H1 (cell line): ENCODE data around the gene FHDC1. TPM values are rescaled to one million over a fixed set of nuclear protein-coding genes. Genes with fewer than 3 reads are reported as not detected.

Source experiments
- CTCF ChIA-PET: fragments of 300-600 bp; sonication (Branson Sonifier 250); formaldehyde crosslinking; loops from one replicate; lab custom pipeline; 2021; ENCODE audit not compliant: partially characterized antibody; lab: Charles Lee
- POLR2A ChIA-PET: fragments of 300-600 bp; sonication (Branson Sonifier 250); formaldehyde crosslinking; loops from one replicate; lab custom pipeline; 2021; ENCODE audit warnings: inconsistent platforms; ENCODE audit not compliant: partially characterized antibody; lab: Charles Lee
- DNase-seq, 2 experiments: peaks; one replicate each; pipeline versions ENCODE4 v3.0.0 to v3.0.0-alpha.2; 2010 to 2022; ENCODE audit warnings: low spot score in 2 of 2, low read depth in 1 of 2, mixed read lengths in 1 of 2
- FAIRE-seq: peaks from 2 replicates; lab custom pipeline; 2011; peaks lifted over from hg19 to GRCh38; lab: Jason Lieb, UNC
- H2AFZ ChIP-seq: 2 replicates; pipeline ENCODE4 v1.8.1; 2012; ENCODE audit warnings: low read length, inconsistent platforms
- H2AK5ac ChIP-seq: 2 replicates; pipeline ENCODE4 v1.6.1; 2013; ENCODE audit warnings: low read depth, low read length
- H2BK120ac ChIP-seq: replicated peaks from 2 replicates; pipeline ENCODE3; 2013; ENCODE audit warnings: low read depth, low read length, inconsistent platforms
- H2BK12ac ChIP-seq: 2 replicates; pipeline ENCODE4 v1.6.1; 2013; ENCODE audit warnings: low read depth, low read length
- H2BK15ac ChIP-seq: 2 replicates; pipeline ENCODE4 v1.6.1; 2013; ENCODE audit warnings: low read length
- H2BK20ac ChIP-seq: 2 replicates; pipeline ENCODE4 v1.6.1; 2013; ENCODE audit warnings: low read length
- H2BK5ac ChIP-seq: 2 replicates; pipeline ENCODE4 v1.6.1; 2013; ENCODE audit warnings: low read depth, low read length
- H3K14ac ChIP-seq: 2 replicates; pipeline ENCODE4 v1.6.1; 2013; ENCODE audit warnings: inconsistent platforms; ENCODE audit not compliant: insufficient read length
- H3K18ac ChIP-seq: 2 replicates; pipeline ENCODE4 v1.6.1; 2013; ENCODE audit warnings: low read length; ENCODE audit errors: extremely low read depth
- H3K23ac ChIP-seq: 2 replicates; pipeline ENCODE4 v1.6.1; 2013; ENCODE audit warnings: inconsistent platforms; ENCODE audit not compliant: insufficient read length
- H3K23me2 ChIP-seq: 2 replicates; pipeline ENCODE4 v1.6.1; 2013; ENCODE audit warnings: low read depth, low read length
- H3K27ac ChIP-seq: 2 replicates; pipeline ENCODE4 v1.6.1; 2011; ENCODE audit warnings: low read depth, low read length, inconsistent platforms
- H3K27me3 ChIP-seq, 4 experiments: replicated peaks in 1 of 4; 1 replicate in 1 of 4; 2 replicates in 3 of 4; pipeline versions ENCODE4 v1.6.1 to v1.8.1; 2011 to 2013; ENCODE audit warnings: low read length in 3 of 4, mild to moderate bottlenecking in 3 of 4, inconsistent platforms in 2 of 4, mixed read lengths in 2 of 4, moderate library complexity in 1 of 4; ENCODE audit not compliant: control insufficient read depth in 3 of 4, insufficient read depth in 3 of 4; ENCODE audit errors: extremely low read depth in 1 of 4
- H3K36me3 ChIP-seq, 4 experiments: 2 replicates each; pipeline versions ENCODE4 v1.6.1 to v1.8.1; 2011 to 2013; ENCODE audit warnings: mild to moderate bottlenecking in 4 of 4, low read length in 3 of 4, moderate library complexity in 2 of 4, control low read depth in 1 of 4, inconsistent platforms in 1 of 4; ENCODE audit not compliant: insufficient read depth in 4 of 4, control insufficient read depth in 2 of 4
- H3K4ac ChIP-seq: replicated peaks from 2 replicates; pipeline ENCODE3; 2013; ENCODE audit warnings: low read length, low read depth, mixed read lengths, inconsistent platforms; ENCODE audit not compliant: insufficient read length
- H3K4me1 ChIP-seq, 4 experiments: replicated peaks in 1 of 4; 1 replicate in 1 of 4; 2 replicates in 3 of 4; pipeline versions ENCODE4 v1.6.1 to v1.8.1; 2011 to 2013; ENCODE audit warnings: low read length in 3 of 4, inconsistent platforms in 2 of 4, mixed read lengths in 1 of 4; ENCODE audit not compliant: insufficient read depth in 4 of 4, control insufficient read depth in 3 of 4
- H3K4me2 ChIP-seq, 2 experiments: 2 replicates each; pipeline versions ENCODE4 v1.6.1 to v1.8.1; 2011 to 2013; ENCODE audit warnings: low read depth in 2 of 2, low read length in 2 of 2, control low read depth in 1 of 2, inconsistent platforms in 1 of 2, mild to moderate bottlenecking in 1 of 2; ENCODE audit not compliant: insufficient read depth in 1 of 2
- H3K4me3 ChIP-seq, 4 experiments: fragments of 200-600, 300-600 bp in 1 of 4; sonication (generic), shearing (Covaris generic), sonication (Bioruptor Twin) in 1 of 4; 2 replicates each; pipeline versions ENCODE4 v1.5.1 to v1.8.1; 2011 to 2016; ENCODE audit warnings: low read length in 4 of 4, low read depth in 3 of 4, control low read depth in 2 of 4, inconsistent platforms in 2 of 4, mild to moderate bottlenecking in 2 of 4, mixed read lengths in 1 of 4, moderate library complexity in 1 of 4; ENCODE audit not compliant: insufficient read depth in 2 of 4; ENCODE audit errors: extremely low read depth in 1 of 4
- H3K56ac ChIP-seq: replicated peaks from 2 replicates; pipeline ENCODE3; 2013; ENCODE audit warnings: low read depth, mild to moderate bottlenecking, mixed read lengths, low read length, inconsistent platforms; ENCODE audit not compliant: insufficient read length
- H3K79me1 ChIP-seq: 2 replicates; pipeline ENCODE4 v1.6.1; 2013; ENCODE audit warnings: low read depth, low read length, control low read depth
- H3K79me2 ChIP-seq, 2 experiments: 2 replicates each; pipeline versions ENCODE4 v1.6.1 to v1.8.1; 2012 to 2013; ENCODE audit warnings: low read length in 2 of 2, mild to moderate bottlenecking in 2 of 2, inconsistent platforms in 1 of 2; ENCODE audit not compliant: insufficient read depth in 2 of 2, control insufficient read depth in 1 of 2
- H3K9ac ChIP-seq, 4 experiments: replicated peaks in 1 of 4; 1 replicate in 1 of 4; 2 replicates in 3 of 4; pipeline versions ENCODE4 v1.6.1 to v1.8.1; 2011 to 2013; ENCODE audit warnings: low read depth in 3 of 4, low read length in 3 of 4, control low read depth in 2 of 4, mild to moderate bottlenecking in 2 of 4, moderate library complexity in 2 of 4, inconsistent platforms in 1 of 4; ENCODE audit errors: extremely low read depth in 1 of 4
- H3K9me3 ChIP-seq, 2 experiments: 2 replicates each; pipeline versions ENCODE4 v1.6.1 to v1.8.1; 2012 to 2013; ENCODE audit warnings: mild to moderate bottlenecking in 2 of 2, moderate library complexity in 2 of 2, control low read depth in 1 of 2, inconsistent platforms in 1 of 2, low read depth in 1 of 2, low read length in 1 of 2, mixed read lengths in 1 of 2; ENCODE audit not compliant: insufficient read depth in 2 of 2
- H4K20me1 ChIP-seq, 2 experiments: replicated peaks in 1 of 2; 2 replicates each; pipeline versions ENCODE3 to v1.8.1; 2011 to 2013; ENCODE audit warnings: inconsistent platforms in 2 of 2, low read length in 2 of 2, mild to moderate bottlenecking in 1 of 2; ENCODE audit not compliant: insufficient read depth in 2 of 2, control insufficient read depth in 1 of 2
- H4K5ac ChIP-seq: 2 replicates; pipeline ENCODE4 v1.6.1; 2013; ENCODE audit warnings: low read length, low read depth, mixed read lengths, inconsistent platforms; ENCODE audit not compliant: insufficient read length
- H4K8ac ChIP-seq: 2 replicates; pipeline ENCODE4 v1.8.0; 2013; ENCODE audit warnings: mild to moderate bottlenecking, moderate library complexity, low read length, inconsistent platforms; ENCODE audit not compliant: insufficient read depth; ENCODE audit errors: extremely low read depth
- H4K91ac ChIP-seq: replicated peaks from 2 replicates; pipeline ENCODE3; 2013; ENCODE audit warnings: low read length, mixed read lengths, inconsistent platforms; ENCODE audit not compliant: insufficient read length
- BACH1 ChIP-seq: IDR thresholded peaks from 2 replicates; pipeline ENCODE4 v1.6.1; 2012; ENCODE audit warnings: low read length, improper control_type of control experiment
- RAD21 ChIP-seq, 2 experiments: IDR thresholded peaks in 1 of 2; conservative IDR thresholded peaks in 1 of 2; 2 replicates each; pipeline ENCODE4 v1.6.1; 2011; ENCODE audit warnings: low read depth in 2 of 2, low read length in 2 of 2, improper control_type of control experiment in 1 of 2, inconsistent platforms in 1 of 2, mild to moderate bottlenecking in 1 of 2, moderate library complexity in 1 of 2
- RFX5 ChIP-seq: IDR thresholded peaks from 2 replicates; pipeline ENCODE4 v1.6.1; 2011; ENCODE audit warnings: low read depth, low read length, improper control_type of control experiment, borderline replicate concordance
- RXRA ChIP-seq: IDR thresholded peaks from 2 replicates; pipeline ENCODE4 v1.6.1; 2011; ENCODE audit warnings: low read depth, mild to moderate bottlenecking, low read length, moderate library complexity; ENCODE audit not compliant: insufficient read depth
- SP1 ChIP-seq: IDR thresholded peaks from 2 replicates; pipeline ENCODE4 v1.6.1; 2011; ENCODE audit warnings: low read depth, low read length
- TAF7 ChIP-seq: optimal IDR thresholded peaks from 2 replicates; pipeline ENCODE3; 2011; ENCODE audit warnings: low read depth, mild to moderate bottlenecking, inconsistent platforms, low read length, moderate library complexity, borderline replicate concordance
- WGBS, 2 experiments: shearing (Covaris generic) in 1 of 2; methylation state at CpG; one replicate each; pipeline versions ENCODE4 v1.1.6 to v1.1.7; 2013 to 2015; ENCODE audit warnings: low lambda C conversion rate in 2 of 2, mixed read lengths in 2 of 2, inconsistent platforms in 1 of 2, low coverage in 1 of 2, missing lambda C conversion rate in 1 of 2; ENCODE audit not compliant: insufficient replicate concordance in 2 of 2, insufficient coverage in 1 of 2, insufficient read length in 1 of 2; ENCODE audit errors: extremely low coverage in 1 of 2, missing lambda C conversion rate in 1 of 2; 5-methylcytosine and 5-hydroxymethylcytosine counted together
- polyA plus RNA-seq, 7 experiments: library from polyadenylated mRNA; depleted of rRNA in 3 of 7; stranded (reverse) in 5 of 7; unstranded in 2 of 7; fragments of >200 nt in 5 of 7; fragments of 200-250 nt in 2 of 7; gene quantifications; 1 replicate in 5 of 7; 2 replicates in 1 of 7; 4 replicates in 1 of 7; pipeline versions ENCODE4 v1.2.1 to v1.2.3, GENCODE V29; 2011 to 2013; ENCODE audit warnings: missing spikeins in 2 of 7, mixed read lengths in 2 of 7
- total RNA-seq: library from RNA; stranded (reverse); fragmentation: NEBNext Ultra II Directional; extraction: Animal tissue kit (Norgen Biotek cat#: 25700); gene quantifications from 2 replicates; pipeline ENCODE4 v1.2.1, GENCODE V29; 2021

The FHDC1 gene
- total and polyA plus RNA-seq, 2 of the 8 experiments (the other 6 are each of a cell fraction or from before 2014, with no cell fraction given), result 6.4 to 28.6 TPM

- no peak overlapping the region for H4K91ac ChIP-seq
- no peaks in the 10 kb centered on the region for H3K4me1 ChIP-seq
- H3K79me1 ChIP-seq, result no peaks in the 10 kb centered on the region
- no peak overlapping the region for H2BK120ac ChIP-seq
- 56% methylated on average over 3 of the region's 3 CpGs; no CpG with 5 or more reads in 1 of the 2 experiments for WGBS, 2 experiments
- no peak overlapping the region for H4K8ac ChIP-seq
- DNase-seq, result no peak
- no peaks in the 10 kb centered on the region for H3K79me2 ChIP-seq
- H2AK5ac ChIP-seq, result no peak overlapping the region
- no peak overlapping the region for H3K4me3 ChIP-seq
- H3K36me3 ChIP-seq, result peaks cover 0 to 4% (median 0%) of the 10 kb centered on the region in 4 experiments; a peak in 2 of 8 replicates
- H3K23ac ChIP-seq, result no peak overlapping the region
- no peak overlapping the region for H2AFZ ChIP-seq
- H3K27me3 ChIP-seq, result no peaks in the 10 kb centered on the region
- no peak overlapping the region for H2BK5ac ChIP-seq
- H2BK20ac ChIP-seq, result no peak overlapping the region
- no peak overlapping the region for H3K4me2 ChIP-seq
- no peaks in the 10 kb centered on the region for H3K23me2 ChIP-seq
- no peak for FAIRE-seq
- H4K5ac ChIP-seq, result no peak overlapping the region
- H3K4ac ChIP-seq, result no peak overlapping the region
- H3K14ac ChIP-seq, result no peak overlapping the region
- H4K20me1 ChIP-seq, result no peaks in the 10 kb centered on the region
- no peak overlapping the region for H3K27ac ChIP-seq
- no peak overlapping the region for H2BK12ac ChIP-seq
- no peaks in the 10 kb centered on the region for H3K9me3 ChIP-seq
- no peak overlapping the region for H3K18ac ChIP-seq
- H2BK15ac ChIP-seq, result no peak overlapping the region
- ChIA-PET POLR2A (interaction anchor here (0.7 kb wide), 2 partner anchors 25 to 165 kb away, joined by 3 to 4 read pairs; no protein-coding TSS in a partner anchor), CTCF (interaction anchor here (0.6 to 1.7 kb wide), 5 partner anchors 8 to 216 kb away, joined by 3 to 6 read pairs (median 5); partner anchors contain the start of gene FHDC1)
- H3K9ac ChIP-seq, result no peak overlapping the region
- no peak overlapping the region for H3K56ac ChIP-seq
- no peak for TF ChIP-seq BACH1
- TF ChIP-seq RFX5, result no peak
- TF ChIP-seq RXRA, result no peak
- no peak for TF ChIP-seq SP1
- peak in 1 of 2 experiments; percentile 18; a peak in 1 of 4 replicates for TF ChIP-seq RAD21 (IDR thresholded peaks at IDR 0.05 in 1 of 2, conservative IDR thresholded peaks at IDR 0.05 in 1 of 2; ENCODE audit: low read depth in 2 of 2, low read length in 2 of 2)
- TF ChIP-seq TAF7, result no peak
Observed at GRCh38 chr4:152910521-152910920, 25.6 kb upstream of the FHDC1 start.
